ENCODE measurements around the gene ZNF285.
A peak's percentile ranks its signal among the peaks of the same experiment; 100 is the strongest.
"Not testable (repeated sequence)": the region's sequence is repeated elsewhere in the genome, so short reads cannot be mapped to it uniquely, and the experiment has no call there.

Gene ZNF285

GRCh38 chr19:44371815-44372480, 29.5 kb downstream of the ZNF285 start:
- Histone ChIP-seq H3K27me3 (no peaks in the 10 kb centered on the region), H4K20me1 (no peaks in the 10 kb centered on the region), H3K4me2 (no peak overlapping the region), H3K9ac (no peak overlapping the region), H3K27ac (no peak overlapping the region), H3K36me3 (no peaks in the 10 kb centered on the region), H3K4me1 (no peaks in the 10 kb centered on the region), H3K9me3 (replicated peaks in 1 of 11) (peaks cover 14 to 51% (median 25%) of the 10 kb centered on the region in 11 experiments; a peak in 20 of 22 replicates), H3K4me3 (no peak overlapping the region)
- no peak for TF ChIP-seq Cebpa-rat (IDR thresholded peaks at IDR 0.05)

DNA sequence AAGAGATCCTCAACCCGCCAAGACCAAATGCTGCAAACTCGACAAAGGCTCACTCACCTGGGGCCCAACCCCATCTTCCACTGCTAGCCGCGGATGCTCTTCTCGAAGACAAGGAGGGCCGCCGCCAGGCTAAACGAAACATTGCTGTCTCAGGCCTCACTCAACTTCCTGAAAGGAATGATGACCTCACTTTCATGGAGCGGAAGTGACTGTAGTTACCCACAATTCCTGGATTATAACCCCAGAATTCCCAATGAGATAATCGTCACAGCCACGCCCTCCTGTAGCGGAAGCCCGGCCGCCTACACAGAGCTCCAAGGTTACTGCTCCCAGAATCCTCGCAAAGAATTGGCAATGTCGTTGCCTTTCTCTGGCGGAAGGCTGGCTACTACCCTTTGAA, 34.4 kb downstream of the ZNF285 start:
- no peaks in the 10 kb centered on the region for H3K36me3 ChIP-seq
- H3K4me2 ChIP-seq: no peak overlapping the region
- H3K4me1 ChIP-seq: no peaks in the 10 kb centered on the region
- peaks cover 0 to 16% (median 3%) of the 10 kb centered on the region in 11 experiments; a peak in 9 of 22 replicates for H3K9me3 ChIP-seq (replicated peaks in 1 of 11)
- H3K27me3 ChIP-seq: no peaks in the 10 kb centered on the region
- no peaks in the 10 kb centered on the region for H4K20me1 ChIP-seq
- no peak overlapping the region for H3K4me3 ChIP-seq
- no peak overlapping the region for H3K9ac ChIP-seq
- TF ChIP-seq Cebpa-rat (IDR thresholded peaks at IDR 0.05): no peak
- H3K27ac ChIP-seq: no peak overlapping the region

GRCh38 chr19:44356383-44357111, 44.9 kb downstream of the ZNF285 start, which contains the start of gene ZNF112:
TSS of gene ZNF112 (minus strand) at chr19:44356680. CDS start at chr19:44340539, 16,141 bp downstream.
- no peaks in the 10 kb centered on the region for H3K4me1 ChIP-seq
- H3K9me3 ChIP-seq (replicated peaks in 1 of 11): peaks cover 16 to 43% (median 21%) of the 10 kb centered on the region in 11 experiments
- no peaks in the 10 kb centered on the region for H4K20me1 ChIP-seq
- no peak for TF ChIP-seq Cebpa-rat (IDR thresholded peaks at IDR 0.05)
- no peak within 1 kb of the TSS for H3K4me3 ChIP-seq
- no peaks in the 10 kb centered on the region for H3K27me3 ChIP-seq
- H3K36me3 ChIP-seq: no peaks in the 10 kb centered on the region
- H3K9ac ChIP-seq: no peak within 1 kb of the TSS
- no peak within 1 kb of the TSS for H3K4me2 ChIP-seq
- no peak within 1 kb of the TSS for H3K27ac ChIP-seq

DNA sequence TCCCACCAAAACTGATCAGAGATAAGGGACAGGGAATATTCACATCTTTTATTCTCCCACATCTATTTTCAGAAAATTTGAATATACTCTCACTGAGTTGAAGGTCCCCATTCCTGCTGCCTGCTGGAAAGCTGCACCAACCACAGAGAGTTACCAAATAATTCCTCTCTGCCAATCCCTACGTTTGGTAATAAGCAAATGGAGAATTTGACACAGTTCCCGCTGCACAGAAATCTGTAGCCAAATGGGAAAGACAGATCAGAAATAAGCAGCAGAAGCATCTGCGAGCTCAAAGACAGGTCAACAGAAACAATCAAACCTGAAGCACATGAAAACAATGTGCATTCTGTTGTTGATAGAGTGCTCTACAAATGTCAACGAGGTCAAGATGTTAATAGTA, 54.9 kb downstream of the ZNF285 start:
- H3K9ac ChIP-seq: no peak overlapping the region
- peaks cover 0 to 6% (median 0%) of the 10 kb centered on the region in 10 experiments; a peak in 2 of 20 replicates for H3K4me1 ChIP-seq
- H4K20me1 ChIP-seq: no peaks in the 10 kb centered on the region
- no peak overlapping the region for H3K4me3 ChIP-seq
- no peak overlapping the region for H3K27ac ChIP-seq
- no peak overlapping the region for H3K4me2 ChIP-seq
- no peaks in the 10 kb centered on the region for H3K36me3 ChIP-seq
- peaks cover 11 to 26% (median 16%) of the 10 kb centered on the region in 11 experiments; a peak in 20 of 22 replicates for H3K9me3 ChIP-seq (replicated peaks in 1 of 11)
- no peaks in the 10 kb centered on the region for H3K27me3 ChIP-seq
- TF ChIP-seq Cebpa-rat (IDR thresholded peaks at IDR 0.05): no peak

DNA sequence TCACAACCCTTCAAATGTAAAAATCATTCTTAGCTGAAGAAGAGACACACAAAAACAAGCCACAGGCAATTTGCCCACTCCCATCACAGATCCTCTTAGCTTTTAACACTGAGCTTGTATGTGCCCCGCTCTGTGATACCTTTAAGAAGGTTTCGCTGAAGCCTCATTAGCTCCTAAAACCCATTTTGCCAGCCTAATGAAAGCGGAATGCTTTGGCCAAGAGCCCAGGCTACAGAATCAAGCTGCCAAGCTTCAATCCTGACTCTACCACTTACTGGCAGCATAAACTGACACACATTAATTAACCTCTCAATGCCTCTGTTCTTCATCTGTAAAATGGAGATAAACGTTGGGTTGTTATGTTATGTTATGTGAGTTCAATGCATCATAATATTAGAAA, 55.4 kb downstream of the ZNF285 start:
- H3K4me1 ChIP-seq: peaks cover 0 to 6% (median 0%) of the 10 kb centered on the region in 10 experiments; a peak in 2 of 20 replicates
- H3K4me2 ChIP-seq: no peak overlapping the region
- H3K36me3 ChIP-seq: no peaks in the 10 kb centered on the region
- no peaks in the 10 kb centered on the region for H4K20me1 ChIP-seq
- TF ChIP-seq Cebpa-rat (IDR thresholded peaks at IDR 0.05): no peak
- H3K27me3 ChIP-seq: no peaks in the 10 kb centered on the region
- H3K9ac ChIP-seq: no peak overlapping the region
- H3K27ac ChIP-seq: no peak overlapping the region
- peaks cover 11 to 26% (median 16%) of the 10 kb centered on the region in 11 experiments; a peak in 20 of 22 replicates for H3K9me3 ChIP-seq (replicated peaks in 1 of 11)
- no peak overlapping the region for H3K4me3 ChIP-seq

- H3K9me3 ChIP-seq (replicated peaks in 1 of 11): peaks cover 14 to 23% (median 18%) of the 10 kb centered on the region in 11 experiments; a peak in 21 of 22 replicates
- no peak for TF ChIP-seq Cebpa-rat (IDR thresholded peaks at IDR 0.05)
- no peak overlapping the region for H3K4me3 ChIP-seq
- no peak overlapping the region for H3K9ac ChIP-seq
- H3K27ac ChIP-seq: no peak overlapping the region
- H3K27me3 ChIP-seq: no peaks in the 10 kb centered on the region
- H3K36me3 ChIP-seq: no peaks in the 10 kb centered on the region
- no peak overlapping the region for H3K4me2 ChIP-seq
- H3K4me1 ChIP-seq: peaks cover 0 to 6% (median 0%) of the 10 kb centered on the region in 10 experiments; a peak in 2 of 20 replicates
- H4K20me1 ChIP-seq: no peaks in the 10 kb centered on the region
Measured at GRCh38 chr19:44344255-44344654, 57.2 kb downstream of the ZNF285 start.

DNA sequence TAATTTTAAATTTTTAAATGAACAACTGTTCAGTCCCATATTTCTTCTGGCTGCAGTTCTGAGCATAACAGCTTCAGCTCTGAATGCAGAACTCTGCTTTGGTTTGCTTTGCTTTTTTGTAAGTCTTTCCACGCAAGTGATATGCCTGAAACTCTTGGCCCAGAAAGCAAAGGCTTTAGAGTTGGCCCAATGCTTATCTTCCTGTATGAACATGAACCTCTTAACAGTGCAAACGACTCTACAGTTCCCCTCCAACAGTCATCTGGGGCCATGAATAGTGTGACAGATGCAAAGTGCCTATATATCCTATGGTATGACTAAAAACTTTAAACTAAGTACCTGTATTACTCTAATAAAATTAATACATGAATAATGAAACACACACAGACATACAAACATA, 59.6 kb downstream of the ZNF285 start:
- no peak for TF ChIP-seq Cebpa-rat (IDR thresholded peaks at IDR 0.05)
- Histone ChIP-seq H4K20me1 (no peaks in the 10 kb centered on the region), H3K4me1 (peaks cover 0 to 6% (median 0%) of the 10 kb centered on the region in 10 experiments; a peak in 2 of 20 replicates), H3K4me2 (no peak overlapping the region), H3K9me3 (replicated peaks in 1 of 11) (peaks cover 11 to 24% (median 15%) of the 10 kb centered on the region in 11 experiments), H3K27ac (no peak overlapping the region), H3K9ac (no peak overlapping the region), H3K4me3 (no peak overlapping the region), H3K36me3 (no peaks in the 10 kb centered on the region), H3K27me3 (no peaks in the 10 kb centered on the region)

- H4K20me1 ChIP-seq, H3K27ac ChIP-seq, H3K9ac ChIP-seq, H3K4me2 ChIP-seq, H3K4me1 ChIP-seq, H3K27me3 ChIP-seq: not testable (repeated sequence)
- Histone ChIP-seq H3K4me3 (peak overlapping the region in 7 of 10 experiments; percentile 6 to 41 (median 31); a peak in 7 of 20 replicates), H3K36me3 (peaks cover 0 to 16% (median 0%) of the 10 kb centered on the region in 11 experiments; a peak in 5 of 22 replicates), H3K9me3 (replicated peaks in 1 of 11) (peaks cover 80 to 95% (median 86%) of the 10 kb centered on the region in 11 experiments)
Measured at GRCh38 chr19:44334639-44335038, 66.8 kb downstream of the ZNF285 start.

Measured in BLaER1 treated with 17β-estradiol and CSF1 and Interleukin-3, amounts not matched to agents 10 nM and 100 nM (cell line).